ENCODE data around the gene REL. TPM values are rescaled to one million over a fixed set of nuclear protein-coding genes. Genes with fewer than 3 reads are reported as not detected.
"Not testable (repeated sequence)": the region's sequence is repeated elsewhere in the genome, so short reads cannot be mapped to it uniquely, and the experiment has no call there.

Gene REL
- total and polyA plus RNA-seq, 8 donors: 0.60 to 74.1 (median 4.4) TPM

DNA sequence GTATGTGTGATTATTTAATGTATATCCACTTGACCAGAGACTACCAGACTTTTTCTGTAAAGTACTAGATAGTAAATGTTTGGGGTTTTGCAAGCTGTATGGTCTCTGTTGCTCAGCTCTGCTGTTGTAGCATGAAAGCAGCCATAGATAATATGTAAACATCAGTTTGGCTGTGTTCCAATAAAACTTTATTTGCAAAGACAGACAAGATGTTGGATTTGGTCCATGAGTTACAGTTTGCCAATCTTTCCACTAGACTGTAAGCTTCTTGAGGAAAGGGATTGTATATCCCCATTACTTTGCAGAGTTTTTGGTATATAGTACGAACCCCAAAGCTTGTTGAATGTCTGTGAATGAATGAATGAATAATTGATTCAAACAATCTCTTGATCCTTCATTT is 17.2 kb downstream of the REL start:
- H3K4me3 ChIP-seq: no peak overlapping the region
- no peak overlapping the region for H3K27ac ChIP-seq
- TF ChIP-seq POLR2A (IDR thresholded peaks at IDR 0.05) (no peak), POLR2AphosphoS5 (IDR thresholded peaks at IDR 0.05) (no peak), EP300 (IDR thresholded peaks at IDR 0.05) (no peak)
- TF ChIP-seq, protein P1, sequence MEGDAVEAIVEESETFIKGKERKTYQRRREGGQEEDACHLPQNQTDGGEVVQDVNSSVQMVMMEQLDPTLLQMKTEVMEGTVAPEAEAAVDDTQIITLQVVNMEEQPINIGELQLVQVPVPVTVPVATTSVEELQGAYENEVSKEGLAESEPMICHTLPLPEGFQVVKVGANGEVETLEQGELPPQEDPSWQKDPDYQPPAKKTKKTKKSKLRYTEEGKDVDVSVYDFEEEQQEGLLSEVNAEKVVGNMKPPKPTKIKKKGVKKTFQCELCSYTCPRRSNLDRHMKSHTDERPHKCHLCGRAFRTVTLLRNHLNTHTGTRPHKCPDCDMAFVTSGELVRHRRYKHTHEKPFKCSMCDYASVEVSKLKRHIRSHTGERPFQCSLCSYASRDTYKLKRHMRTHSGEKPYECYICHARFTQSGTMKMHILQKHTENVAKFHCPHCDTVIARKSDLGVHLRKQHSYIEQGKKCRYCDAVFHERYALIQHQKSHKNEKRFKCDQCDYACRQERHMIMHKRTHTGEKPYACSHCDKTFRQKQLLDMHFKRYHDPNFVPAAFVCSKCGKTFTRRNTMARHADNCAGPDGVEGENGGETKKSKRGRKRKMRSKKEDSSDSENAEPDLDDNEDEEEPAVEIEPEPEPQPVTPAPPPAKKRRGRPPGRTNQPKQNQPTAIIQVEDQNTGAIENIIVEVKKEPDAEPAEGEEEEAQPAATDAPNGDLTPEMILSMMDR (IDR thresholded peaks at IDR 0.05): no peak
- peaks cover 24 to 98% (median 96%) of the 10 kb centered on the region in 4 donors for H3K36me3 ChIP-seq
- intact Hi-C loops (cut with DNase I; ENCODE audit: low total_unique reads): no loop called here
- 93 to 100% (median 100%) methylated on average over 1 of the region's 1 CpG for whole genome bisulfite sequencing, 5 donors
- no peaks in the 10 kb centered on the region for H3K27me3 ChIP-seq
- no peak for DNase-seq
- no peaks in the 10 kb centered on the region for H3K9me3 ChIP-seq
- no peaks in the 10 kb centered on the region for H3K4me1 ChIP-seq

DNA sequence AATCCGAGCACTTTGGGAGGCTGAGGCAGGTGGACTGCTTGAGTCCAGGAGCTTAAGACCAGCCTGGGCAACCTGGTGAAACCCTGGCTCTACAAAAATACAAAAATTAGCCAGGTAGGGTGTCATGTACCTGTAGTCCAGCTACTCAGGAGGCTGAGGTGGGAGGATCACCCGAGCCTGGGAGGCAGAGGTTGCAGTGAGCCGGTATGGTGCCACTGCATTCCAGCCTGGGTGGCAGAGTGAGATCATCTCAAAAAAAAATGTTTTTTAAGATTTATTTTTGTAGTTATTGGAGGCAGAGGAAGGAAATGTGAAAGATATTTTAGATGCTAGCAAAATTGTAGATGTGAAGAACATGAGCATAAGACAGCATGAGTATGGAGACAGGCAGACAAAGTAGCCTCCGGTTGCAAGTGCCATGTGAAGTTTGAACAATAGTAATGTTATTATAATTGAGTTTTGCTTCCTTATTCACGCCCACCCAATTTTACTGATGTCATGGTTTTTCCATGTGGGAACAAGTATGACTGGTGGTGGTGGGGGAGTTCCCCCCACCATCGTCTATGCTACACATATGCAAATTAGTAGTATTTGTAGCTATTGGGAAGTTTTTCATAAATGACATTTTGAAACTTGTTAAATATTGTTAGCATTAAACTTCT is 18.0 kb downstream of the REL start:
- H3K27ac ChIP-seq: no peak overlapping the region
- no peaks in the 10 kb centered on the region for H3K9me3 ChIP-seq
- WGBS, 5 donors: 79 to 81% (median 80%) methylated on average over 6 of the region's 6 CpGs
- H3K4me1 ChIP-seq: no peaks in the 10 kb centered on the region
- peaks cover 24 to 98% (median 96%) of the 10 kb centered on the region in 4 donors for H3K36me3 ChIP-seq
- H3K4me3 ChIP-seq: no peak overlapping the region
- intact Hi-C loops (cut with DNase I; ENCODE audit: low total_unique reads): no loop called here
- TF ChIP-seq EP300 (IDR thresholded peaks at IDR 0.05): no peak
- TF ChIP-seq POLR2AphosphoS5 (IDR thresholded peaks at IDR 0.05): no peak
- no peak for TF ChIP-seq POLR2A (IDR thresholded peaks at IDR 0.05)
- TF ChIP-seq, protein P1 (IDR thresholded peaks at IDR 0.05): no peak
- no peaks in the 10 kb centered on the region for H3K27me3 ChIP-seq
- DNase-seq: no peak

DNA sequence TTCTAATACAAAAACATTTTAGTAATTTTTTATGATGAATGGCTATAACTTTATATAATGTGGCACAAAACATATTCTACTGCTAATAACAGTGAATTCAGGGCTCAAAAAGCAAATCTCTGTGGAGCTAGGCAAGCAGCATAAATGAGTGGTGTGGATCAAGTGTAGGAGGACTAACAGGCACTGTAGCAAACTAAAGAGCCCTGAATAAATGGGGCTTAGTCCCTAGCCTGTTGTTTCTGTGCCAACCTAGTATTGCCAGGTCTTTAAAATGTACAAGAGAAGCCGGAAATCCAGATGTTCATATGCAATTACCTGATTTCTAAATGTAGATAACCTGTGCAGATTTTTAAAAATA is 18.5 kb downstream of the REL start:
- no peak for DNase-seq
- no peak overlapping the region for H3K27ac ChIP-seq
- H3K9me3 ChIP-seq: no peaks in the 10 kb centered on the region
- H3K27me3 ChIP-seq: no peaks in the 10 kb centered on the region
- WGBS, 5 donors: 64 to 88% (median 73%) methylated on average over 1 of the region's 1 CpG
- H3K36me3 ChIP-seq: peaks cover 24 to 98% (median 96%) of the 10 kb centered on the region in 4 donors
- intact Hi-C loops (cut with DNase I; ENCODE audit: low total_unique reads): no loop called here
- no peaks in the 10 kb centered on the region for H3K4me1 ChIP-seq
- H3K4me3 ChIP-seq: no peak overlapping the region
- TF ChIP-seq POLR2AphosphoS5 (IDR thresholded peaks at IDR 0.05): no peak
- no peak for TF ChIP-seq POLR2A (IDR thresholded peaks at IDR 0.05)
- TF ChIP-seq, protein P1 (IDR thresholded peaks at IDR 0.05): no peak
- TF ChIP-seq EP300 (IDR thresholded peaks at IDR 0.05): no peak

DNA sequence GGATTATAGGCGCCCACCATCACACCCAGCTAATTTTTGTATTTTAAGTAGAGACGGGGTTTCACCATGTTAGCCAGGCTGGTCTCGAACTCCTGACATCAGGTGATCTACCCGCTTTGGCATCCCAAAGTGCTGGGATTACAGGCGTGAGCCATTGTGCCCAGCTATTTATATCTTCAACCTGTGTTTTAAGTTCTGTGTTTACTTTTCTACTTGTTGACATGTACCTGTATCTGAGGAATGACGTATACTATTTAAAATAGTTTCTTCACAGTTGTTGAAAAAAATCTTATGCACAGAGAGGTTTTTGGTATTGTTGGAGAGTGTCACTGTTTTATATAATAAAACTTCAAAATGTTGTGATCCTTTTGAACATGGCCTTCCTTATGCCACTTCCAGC is 19.9 kb downstream of the REL start:
- DNase-seq; H3K27ac ChIP-seq; H3K4me3 ChIP-seq; H3K27me3 ChIP-seq; intact Hi-C loops (cut with DNase I; ENCODE audit: low total_unique reads); H3K4me1 ChIP-seq; H3K9me3 ChIP-seq: not testable (repeated sequence)
- 66 to 81% (median 73%) methylated on average over 6 of the region's 6 CpGs for WGBS, 5 donors
- peaks cover 13 to 98% (median 95%) of the 10 kb centered on the region in 4 donors for H3K36me3 ChIP-seq

DNA sequence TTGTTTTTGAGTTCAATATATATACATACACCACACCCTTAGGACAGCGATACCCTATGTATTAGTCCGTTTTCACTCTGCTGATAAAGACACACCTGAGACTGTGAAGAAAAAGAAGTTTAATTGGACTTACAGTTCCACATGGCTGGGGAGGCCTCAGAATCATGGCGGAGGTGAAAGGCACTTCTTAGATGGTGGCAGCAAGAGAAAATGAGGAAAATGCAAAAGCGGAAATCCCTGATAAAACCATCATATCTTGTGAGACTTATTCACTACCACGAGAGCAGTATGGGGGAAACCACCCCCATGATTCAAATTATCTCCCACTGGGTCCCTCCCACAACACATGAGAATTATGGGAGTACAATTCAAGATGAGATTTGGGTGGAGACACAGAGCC is 24.5 kb downstream of the REL start:
- WGBS, 5 donors: 74 to 85% (median 79%) methylated on average over 5 of the region's 5 CpGs
- H3K4me1 ChIP-seq; H3K4me3 ChIP-seq; H3K9me3 ChIP-seq; intact Hi-C loops (cut with DNase I; ENCODE audit: low total_unique reads); DNase-seq; H3K27me3 ChIP-seq; H3K27ac ChIP-seq: not testable (repeated sequence)
- peaks cover 9 to 82% (median 73%) of the 10 kb centered on the region in 4 donors for H3K36me3 ChIP-seq

Data from stomach (tissue), 9 donors.